Body of pancreas (tissue), 4 donors: Measurements from ENCODE around the gene MYH15.

Experiments used
- POLR2A ChIP-seq, 3 donors: fragments of 450-650 bp; IDR thresholded peaks; one replicate each; pipeline ENCODE4 v1.6.1; 2016; ENCODE audit warnings: antibody characterized with exemption in 3 of 3, mild to moderate bottlenecking in 2 of 3
- TF ChIP-seq, protein P1 (sequence below), 7 experiments: fragments of 450-650 bp in 4 of 7; fragments of 200-600 bp in 3 of 7; sonication (generic) in 3 of 7; IDR thresholded peaks; one replicate each; pipeline ENCODE4 v1.5.1; 2016 to 2019; ENCODE audit warnings: antibody characterized with exemption in 7 of 7

DNA sequence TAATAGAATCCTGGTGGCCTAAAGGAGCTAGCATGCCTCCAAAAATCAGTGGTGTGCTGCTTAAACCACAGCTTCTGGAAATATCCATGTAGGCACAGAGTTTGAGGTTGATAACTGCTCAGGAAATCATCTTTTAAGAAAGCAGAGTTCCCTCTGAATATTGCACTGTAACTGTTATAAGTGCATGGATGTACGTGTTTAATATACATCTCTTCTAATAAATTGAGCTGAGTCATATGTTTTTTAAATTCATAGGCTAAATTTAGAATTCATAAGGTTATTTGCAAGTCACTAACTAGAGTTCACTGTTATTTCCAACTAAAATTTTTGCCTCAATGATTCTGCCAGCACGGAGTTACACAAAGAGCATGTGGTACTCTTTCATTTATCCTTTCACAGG, 68.9 kb downstream of the MYH15 start:
- TF ChIP-seq, protein P1, sequence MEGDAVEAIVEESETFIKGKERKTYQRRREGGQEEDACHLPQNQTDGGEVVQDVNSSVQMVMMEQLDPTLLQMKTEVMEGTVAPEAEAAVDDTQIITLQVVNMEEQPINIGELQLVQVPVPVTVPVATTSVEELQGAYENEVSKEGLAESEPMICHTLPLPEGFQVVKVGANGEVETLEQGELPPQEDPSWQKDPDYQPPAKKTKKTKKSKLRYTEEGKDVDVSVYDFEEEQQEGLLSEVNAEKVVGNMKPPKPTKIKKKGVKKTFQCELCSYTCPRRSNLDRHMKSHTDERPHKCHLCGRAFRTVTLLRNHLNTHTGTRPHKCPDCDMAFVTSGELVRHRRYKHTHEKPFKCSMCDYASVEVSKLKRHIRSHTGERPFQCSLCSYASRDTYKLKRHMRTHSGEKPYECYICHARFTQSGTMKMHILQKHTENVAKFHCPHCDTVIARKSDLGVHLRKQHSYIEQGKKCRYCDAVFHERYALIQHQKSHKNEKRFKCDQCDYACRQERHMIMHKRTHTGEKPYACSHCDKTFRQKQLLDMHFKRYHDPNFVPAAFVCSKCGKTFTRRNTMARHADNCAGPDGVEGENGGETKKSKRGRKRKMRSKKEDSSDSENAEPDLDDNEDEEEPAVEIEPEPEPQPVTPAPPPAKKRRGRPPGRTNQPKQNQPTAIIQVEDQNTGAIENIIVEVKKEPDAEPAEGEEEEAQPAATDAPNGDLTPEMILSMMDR (IDR thresholded peaks at IDR 0.05): no peak
- TF ChIP-seq POLR2A (IDR thresholded peaks at IDR 0.05): no peak
